ENCODE results near the gene IQCH. TPM values are rescaled to one million over a fixed set of nuclear protein-coding genes. Genes with fewer than 3 reads are reported as not detected.

Gene IQCH
- total RNA-seq = 1 to 10 TPM; 1.5 to 2.0 TPM

DNA sequence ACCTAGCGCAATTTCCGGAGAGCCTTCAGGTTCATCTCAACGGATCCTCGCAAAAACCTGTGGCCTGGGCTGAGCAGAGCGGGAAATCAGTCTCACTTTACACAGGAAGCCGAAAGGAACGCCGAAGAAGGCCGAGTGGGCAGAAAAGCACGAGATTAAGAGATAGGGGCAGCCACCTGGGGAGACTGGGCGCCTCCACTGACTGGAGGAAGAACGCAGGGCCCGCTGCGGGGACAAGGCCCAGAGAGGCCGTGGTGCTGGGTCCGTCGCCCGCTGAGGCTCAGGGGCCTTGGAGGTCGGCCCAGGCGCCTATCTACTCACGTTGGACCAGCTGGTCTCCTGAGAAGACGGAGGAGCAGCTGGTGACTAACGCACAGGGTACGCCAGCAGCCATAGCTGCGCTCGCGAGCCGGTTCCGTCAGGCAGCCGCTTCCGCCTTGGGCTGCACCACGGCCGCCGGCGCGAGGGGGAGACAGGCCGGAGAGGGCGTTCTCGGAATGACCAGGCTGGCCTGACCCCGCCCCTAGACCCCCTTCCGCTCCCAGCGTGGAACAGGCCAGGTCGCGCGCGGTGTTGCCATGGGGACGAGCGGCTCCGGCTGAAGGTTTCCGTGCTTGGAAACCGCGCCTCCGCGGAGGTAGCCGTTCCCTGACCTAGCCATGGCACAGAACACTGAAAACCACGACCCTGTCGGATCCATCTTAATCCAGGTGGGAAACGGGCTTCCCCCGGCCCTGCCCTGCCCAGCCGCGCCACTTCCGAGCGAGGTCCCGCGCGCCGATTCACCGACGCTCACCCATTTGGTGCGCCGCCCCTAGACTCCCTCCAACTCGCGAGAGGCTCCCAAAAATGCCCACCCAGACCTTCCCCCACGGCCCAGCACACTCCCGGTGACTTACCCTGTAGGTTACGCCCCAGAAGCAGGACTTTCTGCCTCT lies at the start of gene IQCH, which contains the start of gene AAGAB:
Gene IQCH (plus strand): TSS at position 549 of the 938 bp plus-strand sequence. CDS start 111 bp downstream, at position 660.
Gene AAGAB (minus strand): TSS at position 424 of the 938 bp plus-strand sequence. CDS start 30 bp downstream, at position 394.
- CTCF ChIA-PET = no interaction called here
- POLR2A ChIA-PET = no interaction called here

DNA sequence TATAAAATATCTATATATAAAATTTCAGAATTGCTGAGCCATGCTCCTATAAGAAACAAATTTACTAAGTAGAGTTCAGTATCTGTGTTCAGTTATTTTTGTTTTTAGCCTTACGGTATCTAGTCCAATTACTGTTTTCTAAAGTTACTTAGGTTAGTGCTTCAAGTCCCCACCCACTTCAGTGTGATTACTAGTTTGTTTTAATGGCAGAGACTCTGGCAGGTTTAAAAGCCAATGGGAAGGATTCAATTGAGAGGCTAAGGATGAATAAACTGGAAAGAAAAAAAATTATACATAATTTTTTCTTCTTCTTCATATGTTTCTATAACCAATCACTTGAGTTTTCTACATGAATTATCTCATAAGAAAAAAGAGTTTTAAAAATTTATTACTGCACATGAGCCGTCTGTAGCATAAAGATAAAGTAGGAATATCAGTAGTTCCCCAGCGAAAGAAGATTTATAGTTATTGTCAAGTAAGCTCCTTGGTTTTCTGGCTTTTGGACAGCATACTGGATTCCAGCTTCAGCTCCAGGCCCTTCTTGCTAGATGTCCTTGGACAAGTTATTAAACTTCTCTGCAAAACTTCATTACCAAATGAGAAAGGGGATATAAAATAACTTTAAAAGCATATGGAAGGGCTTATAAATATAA lies 46.9 kb upstream of the IQCH start:
- POLR2A ChIA-PET = no interaction called here
- CTCF ChIA-PET = no interaction called here

DNA sequence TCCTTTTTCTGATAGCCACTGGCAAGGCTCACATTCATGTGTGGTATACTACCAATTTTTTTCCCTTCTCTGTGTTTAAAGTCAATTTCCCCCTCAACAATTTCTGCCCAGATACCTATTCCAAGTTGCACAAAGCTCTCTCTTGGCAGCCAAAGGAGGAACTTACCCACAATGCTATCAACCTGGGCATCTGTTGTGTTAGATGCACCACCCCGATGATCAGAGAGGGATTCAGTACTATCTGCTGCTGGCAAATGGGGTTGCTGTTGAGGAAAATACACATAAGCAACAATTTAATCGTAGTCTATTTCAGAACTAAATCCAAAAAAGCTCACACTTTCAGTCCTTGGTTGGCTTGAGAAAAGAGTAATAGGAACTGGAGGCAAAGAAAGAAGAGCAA lies 46.2 kb upstream of the IQCH start:
- CTCF ChIA-PET = no interaction called here
- POLR2A ChIA-PET = no interaction called here

DNA sequence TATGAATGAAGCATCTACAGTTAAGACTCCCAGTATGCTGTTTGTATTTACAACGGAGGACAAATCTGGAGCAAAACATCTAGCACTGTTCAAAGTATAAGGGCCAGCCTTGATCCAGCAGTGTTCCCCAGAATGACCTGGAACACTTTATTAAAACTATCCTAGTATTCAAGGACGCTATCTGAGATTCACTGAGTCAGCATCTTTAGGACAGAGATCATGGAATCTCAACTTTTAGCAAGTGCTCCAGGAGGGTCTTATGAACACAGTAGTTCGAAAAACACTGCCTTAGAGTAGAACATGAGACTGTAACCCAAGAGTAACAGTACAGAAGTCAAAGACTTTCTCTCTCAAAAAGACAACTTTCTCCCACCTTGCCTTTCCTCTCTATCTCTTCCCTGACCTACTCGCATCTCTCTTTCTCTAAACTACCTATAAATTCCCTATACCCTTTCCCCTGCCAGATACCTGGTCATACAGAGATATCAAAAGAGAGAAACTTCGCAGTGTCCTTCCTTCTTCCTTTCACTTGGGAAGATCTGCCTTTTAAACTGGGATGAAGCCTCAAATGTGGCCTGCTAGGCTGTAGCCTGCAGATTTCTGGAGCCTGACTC lies 43.9 kb upstream of the IQCH start:
- POLR2A ChIA-PET = no interaction called here
- CTCF ChIA-PET = no interaction called here

DNA sequence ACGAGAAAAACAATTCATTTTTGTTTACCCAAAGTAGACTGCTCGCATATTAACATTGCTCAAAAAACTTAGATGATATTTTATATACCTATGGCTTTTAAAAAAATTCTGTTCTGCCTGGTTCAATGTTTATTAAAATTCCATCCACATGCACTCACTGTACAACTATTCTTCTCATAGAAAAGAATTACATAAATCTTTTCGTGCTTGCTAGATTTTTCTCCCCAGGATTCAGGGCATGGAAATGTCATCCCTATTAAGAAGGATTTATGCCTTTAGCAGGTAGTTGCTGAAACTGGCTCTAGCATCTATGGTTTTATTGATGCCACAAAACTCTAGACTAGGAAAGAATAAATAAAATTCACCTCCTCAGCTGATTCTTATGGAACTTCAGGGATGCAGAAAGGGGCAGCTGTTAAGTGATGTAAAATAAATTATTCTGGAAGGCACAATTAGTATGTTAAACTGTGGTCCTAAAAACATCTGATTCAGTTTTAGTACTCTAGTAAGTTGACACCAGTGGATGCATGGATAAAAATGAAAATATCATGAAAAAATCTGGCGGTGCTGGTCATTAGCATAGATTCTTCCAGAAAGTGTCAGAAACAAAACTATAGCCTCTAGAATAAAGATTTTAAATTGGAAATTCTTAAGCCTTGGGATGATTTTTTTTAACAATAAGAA lies 41.8 kb upstream of the IQCH start:
- ChIA-PET CTCF (no interaction called here), POLR2A (no interaction called here)

DNA sequence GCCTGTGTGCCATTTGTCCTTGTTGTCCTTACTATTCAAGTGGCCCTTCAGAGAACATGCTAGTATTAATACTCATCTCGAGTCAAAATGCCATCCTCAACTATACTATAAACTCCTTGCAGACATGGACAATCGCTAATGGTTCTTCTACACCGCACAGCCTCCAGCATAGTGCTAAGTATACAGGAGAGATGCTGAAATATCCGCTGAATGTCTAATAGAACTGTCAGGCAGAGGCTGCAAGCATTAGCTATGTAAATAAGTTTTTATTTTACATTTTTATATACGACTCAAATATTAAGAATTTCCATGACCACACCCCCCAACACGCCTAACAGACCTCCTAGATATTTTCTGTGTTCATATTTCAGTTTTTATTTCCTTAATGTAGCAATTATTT lies 39.5 kb upstream of the IQCH start:
- CTCF ChIA-PET = no interaction called here
- POLR2A ChIA-PET = no interaction called here

DNA sequence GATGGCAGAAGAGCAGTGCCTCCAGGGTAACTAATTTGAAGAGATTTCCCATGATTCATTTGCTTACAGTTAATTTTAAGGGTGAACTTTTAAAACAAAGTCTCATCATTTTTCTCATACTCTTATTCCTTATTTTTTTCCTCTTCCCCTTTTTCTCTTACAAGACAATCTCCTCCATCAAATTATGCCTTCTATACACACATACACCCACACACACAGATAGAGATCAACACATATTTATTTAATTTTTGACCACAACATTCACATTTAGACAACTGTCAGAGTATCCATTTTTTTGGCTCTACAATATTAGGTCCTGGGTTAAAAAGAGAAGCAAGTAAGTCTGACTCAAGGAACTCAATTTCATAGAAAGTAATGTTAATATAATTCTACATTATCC lies 37.7 kb upstream of the IQCH start:
- CTCF ChIA-PET = no interaction called here
- POLR2A ChIA-PET = no interaction called here

DNA sequence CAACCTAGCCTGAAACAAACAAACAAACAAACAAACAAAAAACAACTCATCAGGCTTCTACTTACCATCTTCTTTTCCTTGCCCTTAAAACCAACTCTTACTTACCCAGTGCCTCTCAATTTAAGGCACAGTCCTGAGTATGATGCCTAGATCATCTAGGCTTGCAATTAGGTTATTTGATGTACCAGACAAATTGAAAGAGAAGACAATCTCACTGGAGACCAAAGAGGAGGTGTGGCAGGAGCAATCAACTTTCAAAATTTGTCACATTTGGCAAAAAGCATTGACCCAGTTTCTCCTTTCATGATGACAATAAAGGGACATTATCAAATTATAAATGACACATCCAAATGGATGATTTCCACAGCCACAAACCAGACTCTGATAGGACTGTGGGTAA lies 36.2 kb upstream of the IQCH start:
- POLR2A ChIA-PET = no interaction called here
- CTCF ChIA-PET = no interaction called here

DNA sequence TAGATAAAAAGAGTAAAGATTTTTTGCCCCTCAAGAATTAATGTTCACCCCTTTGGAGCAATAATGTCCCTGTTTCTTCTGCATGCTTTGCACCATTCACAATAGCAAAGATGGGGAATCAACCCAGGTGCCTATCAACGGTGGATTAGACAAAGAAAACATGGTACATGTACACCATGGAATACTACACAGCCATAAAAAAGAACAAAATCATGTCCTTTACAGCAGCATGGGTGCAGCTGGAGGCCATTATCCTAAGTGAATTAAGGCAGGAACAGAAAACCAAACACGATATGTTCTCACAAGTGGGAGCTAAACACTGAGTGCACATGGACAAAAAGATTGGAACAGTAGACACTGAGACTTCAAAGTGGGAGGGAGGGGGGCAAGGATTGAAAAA lies 35.3 kb upstream of the IQCH start:
- POLR2A ChIA-PET = no interaction called here
- CTCF ChIA-PET = no interaction called here

DNA sequence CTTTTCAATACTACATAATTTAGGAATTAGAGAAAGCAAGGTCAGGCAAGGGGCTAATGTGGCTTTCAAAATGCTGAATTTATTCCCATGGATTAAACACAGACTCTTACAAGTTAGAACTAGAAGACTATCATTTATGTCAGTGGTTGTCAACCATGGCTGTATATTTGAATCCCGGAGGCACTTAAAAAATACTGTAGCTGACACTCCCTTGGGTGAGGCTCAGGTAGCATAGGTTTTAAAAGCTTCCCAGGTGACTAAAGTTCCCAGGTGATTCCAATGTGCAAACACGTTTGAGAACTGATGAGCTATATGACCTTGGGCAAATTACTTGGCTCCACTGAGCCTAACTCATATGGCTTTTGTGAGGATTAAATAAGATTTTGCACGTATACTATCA lies 29.7 kb upstream of the IQCH start:
- CTCF ChIA-PET = interaction anchor here (1.1 kb wide), 1 partner anchor 16 kb away, joined by 3 read pairs; no protein-coding TSS in a partner anchor

DNA sequence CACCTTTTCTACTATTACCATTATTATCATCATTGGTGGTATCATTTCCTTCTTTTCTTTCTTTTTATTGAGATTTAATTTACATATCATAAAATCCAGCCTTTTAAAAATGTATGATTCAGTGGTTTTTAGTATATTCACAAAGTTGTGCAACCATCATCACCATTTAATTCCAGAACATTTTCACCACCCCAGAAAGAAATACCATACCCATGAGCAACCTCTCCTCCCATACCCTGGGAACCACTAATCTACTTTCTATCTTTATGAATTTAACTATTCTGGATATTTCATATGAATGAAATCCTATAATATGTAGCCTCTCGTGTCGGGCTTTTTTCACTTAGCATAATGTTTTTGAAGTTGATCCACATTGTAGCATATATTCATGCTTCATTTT lies 29.2 kb upstream of the IQCH start:
- POLR2A ChIA-PET = no interaction called here
- CTCF ChIA-PET = interaction anchor here (1.1 kb wide), 1 partner anchor 15 kb away, joined by 3 read pairs; no protein-coding TSS in a partner anchor

More for the DNA sequence above, 29.7 kb upstream of the IQCH start:
- POLR2A ChIA-PET = no interaction called here

DNA sequence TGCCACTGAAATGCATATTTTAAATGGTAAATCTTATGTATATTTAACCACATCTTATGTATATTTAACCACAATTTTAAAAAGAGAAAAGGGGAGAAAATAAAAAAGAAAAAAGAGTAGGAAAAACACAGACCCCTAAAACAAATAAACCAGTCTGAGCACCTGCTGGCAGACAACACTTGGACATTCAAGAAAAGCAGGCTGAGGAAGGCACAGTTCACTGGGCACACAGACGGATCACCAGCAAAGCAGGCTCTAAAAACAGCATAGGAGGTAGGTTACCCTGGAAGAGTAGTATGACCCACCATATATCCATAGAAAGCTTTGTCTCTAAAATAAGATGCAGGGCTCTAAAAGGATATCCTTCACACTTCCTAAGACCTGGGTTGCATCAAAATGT lies 27.2 kb upstream of the IQCH start:
- ChIA-PET CTCF (no interaction called here), POLR2A (no interaction called here)

DNA sequence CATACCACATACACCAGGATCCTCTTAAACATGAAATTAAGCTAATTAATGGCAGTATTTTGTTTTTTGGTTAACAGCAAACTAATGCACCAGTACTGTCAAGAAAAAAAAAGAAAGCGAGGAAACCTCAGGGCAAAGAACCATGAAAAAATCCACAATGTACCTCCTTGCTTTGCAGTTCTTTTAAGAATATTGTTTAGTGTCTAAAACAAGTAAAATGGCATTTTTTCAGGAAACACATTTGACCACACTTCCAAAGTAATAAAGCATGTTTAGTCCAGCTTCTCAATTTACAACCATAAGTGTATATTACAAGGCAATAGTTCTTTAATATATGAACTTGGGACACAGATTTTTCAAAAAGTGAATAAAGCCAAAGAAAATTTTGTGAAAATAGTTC lies 26.7 kb upstream of the IQCH start:
- ChIA-PET CTCF (no interaction called here), POLR2A (no interaction called here)

DNA sequence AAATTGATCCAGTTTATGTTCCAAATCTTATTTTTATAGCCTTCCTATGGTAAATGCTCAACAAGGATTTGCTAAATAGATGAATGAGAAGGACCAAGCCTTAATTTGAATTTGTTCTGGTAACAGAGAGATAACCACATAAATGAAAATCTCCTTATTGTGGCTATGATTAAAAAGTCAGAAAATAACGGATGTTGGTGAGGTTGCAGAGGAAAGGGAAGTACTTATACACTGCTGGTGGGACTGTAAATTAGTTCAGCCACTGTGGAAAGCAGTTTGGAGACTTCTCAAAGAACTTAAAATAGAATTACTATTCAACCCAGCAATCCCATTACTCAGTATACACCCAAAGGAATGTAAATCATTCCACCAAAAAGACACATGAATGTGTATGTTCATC lies 26.3 kb upstream of the IQCH start:
- POLR2A ChIA-PET = no interaction called here
- CTCF ChIA-PET = no interaction called here

DNA sequence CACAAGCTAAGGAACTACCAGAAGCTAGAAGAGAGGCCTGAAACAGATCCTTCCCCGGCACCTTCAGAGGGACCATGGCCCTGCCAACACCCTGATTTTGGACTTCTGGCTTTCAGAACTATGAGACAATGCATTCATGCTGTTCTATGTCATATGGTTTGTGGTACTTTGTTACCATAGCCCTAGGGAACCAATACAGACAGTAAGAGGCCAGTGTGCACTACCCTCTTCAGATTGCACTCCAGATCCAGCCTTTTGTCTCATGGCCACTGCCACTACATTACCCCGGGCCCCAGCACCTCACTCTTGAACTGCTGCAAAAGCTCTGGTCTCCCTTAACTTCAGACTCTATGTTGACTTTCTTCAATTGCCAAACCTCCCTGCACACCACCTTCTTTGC lies 24.1 kb upstream of the IQCH start:
- ChIA-PET CTCF (interaction anchor here (0.6 to 1.4 kb wide), 2 partner anchors 19 to 284 kb away, joined by 3 read pairs; no protein-coding TSS in a partner anchor), POLR2A (no interaction called here)

DNA sequence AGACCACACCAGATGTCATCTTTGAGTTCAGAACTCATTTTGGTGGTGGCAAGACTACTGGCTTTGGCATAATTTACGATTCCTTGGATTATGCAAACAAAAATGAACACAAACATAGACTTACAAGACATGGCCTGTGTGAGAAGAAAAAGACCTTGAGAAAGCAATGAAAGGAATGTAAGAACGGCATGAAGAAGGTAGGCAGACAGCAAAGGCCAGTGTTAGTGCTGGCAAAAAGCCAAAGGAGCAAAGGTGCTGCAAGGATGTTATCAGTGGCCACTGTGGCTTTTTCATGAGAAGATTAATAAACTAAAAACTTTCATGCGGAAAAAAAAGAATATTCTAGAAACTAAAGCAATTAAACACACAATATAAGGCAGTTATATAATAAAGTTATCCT lies 22.0 kb upstream of the IQCH start:
- CTCF ChIA-PET = no interaction called here

DNA sequence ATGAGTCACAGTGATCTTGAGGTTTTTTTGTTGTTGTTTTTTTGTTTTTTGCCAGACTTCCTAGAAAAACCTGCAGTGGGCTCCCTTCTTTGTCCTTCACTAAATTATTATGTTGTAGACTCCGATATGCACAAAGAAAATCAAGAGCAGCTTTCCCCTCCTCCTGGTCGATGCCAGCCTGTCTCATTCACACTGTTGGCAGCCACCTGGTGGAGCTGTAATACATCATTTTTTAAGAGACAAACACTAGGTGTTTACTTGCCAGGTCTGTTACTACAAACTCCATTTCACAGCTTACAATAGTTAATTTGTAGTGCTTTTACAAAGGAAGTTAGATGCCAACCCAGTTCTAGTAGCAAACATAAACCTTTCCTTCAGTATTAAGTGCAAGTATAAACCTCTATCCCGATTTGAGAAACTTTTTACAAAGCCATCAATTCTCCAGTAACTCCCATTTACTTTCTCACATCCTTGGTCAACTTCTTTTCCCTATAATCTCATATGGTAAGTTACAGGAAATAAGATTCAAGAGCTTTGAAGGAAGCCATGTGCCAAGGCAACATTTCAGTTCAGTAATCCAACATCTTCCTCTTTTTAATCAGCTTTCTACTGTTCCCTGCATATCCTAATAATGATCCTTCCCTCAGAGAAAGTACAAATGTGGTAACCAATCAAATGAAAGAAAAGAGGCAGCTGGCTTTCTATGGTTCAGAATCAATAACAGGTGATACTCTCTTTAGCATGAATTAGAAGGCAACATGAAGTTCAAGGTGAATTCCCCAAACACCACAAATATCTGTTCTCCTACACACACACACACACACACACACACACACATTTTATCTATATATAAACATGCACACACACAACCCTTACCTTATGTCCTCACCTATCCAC lies 14.1 kb upstream of the IQCH start:
- POLR2A ChIA-PET = interaction anchor here (0.6 to 0.7 kb wide), 2 partner anchors 124 to 339 kb away, joined by 6 read pairs; no protein-coding TSS in a partner anchor
- CTCF ChIA-PET = interaction anchor here (0.7 to 1.5 kb wide), 3 partner anchors 15 to 294 kb away, joined by 3 to 6 read pairs (median 4); no protein-coding TSS in a partner anchor

More for the DNA sequence above, 22.0 kb upstream of the IQCH start:
- POLR2A ChIA-PET = no interaction called here

DNA sequence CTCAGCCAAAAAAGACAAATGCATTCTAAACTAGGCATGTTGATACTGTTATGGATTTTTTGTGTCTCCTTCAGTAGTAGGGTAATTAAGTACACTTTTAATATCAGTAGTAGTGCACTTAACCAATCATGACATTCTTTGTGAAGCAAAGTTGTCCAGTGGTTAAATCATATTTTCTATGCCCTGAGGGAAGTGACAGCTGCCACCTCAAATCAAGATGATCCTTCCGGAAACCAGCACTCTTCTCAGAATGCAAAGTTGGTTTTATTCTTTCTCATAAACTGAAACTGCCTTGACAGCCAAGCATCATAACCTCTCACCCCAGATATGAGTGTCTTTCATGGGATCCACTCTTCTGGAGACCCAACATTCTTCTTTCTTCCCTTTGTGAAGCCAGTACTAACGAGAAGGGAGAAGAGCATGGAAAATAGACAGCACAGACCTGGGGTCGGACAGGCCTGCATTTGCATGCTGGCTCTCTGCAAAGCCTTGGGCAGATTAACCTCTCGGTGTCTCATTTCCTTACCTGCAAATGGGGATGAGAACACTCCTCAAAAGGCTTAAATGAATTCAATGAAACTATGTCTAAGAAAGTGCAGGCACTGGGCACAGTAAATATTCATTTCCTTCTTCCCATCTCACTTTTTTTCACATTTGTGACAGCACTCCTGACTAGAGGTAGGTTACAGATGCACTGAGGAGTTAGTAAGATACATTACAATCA lies 13.3 kb upstream of the IQCH start:
- ChIA-PET POLR2A (interaction anchor here (0.7 kb wide), 1 partner anchor 125 kb away, joined by 6 read pairs; no protein-coding TSS in a partner anchor), CTCF (interaction anchor here (0.9 kb wide), 1 partner anchor 16 kb away, joined by 3 read pairs; no protein-coding TSS in a partner anchor)

Data from activated CD8-positive, alpha-beta memory T cell treated with anti-CD3 and anti-CD28 coated beads for 36 hours (primary cell).